ENCODE measurements around the gene MTMR10.

MTMR10 gene

GRCh38 chr15:31012455-31012854 is 21.0 kb upstream of the MTMR10 start:
- Histone ChIP-seq H3K4me1 (ENCODE audit: control insufficient read depth, insufficient read depth, low read length) (peaks cover 17% of the 10 kb centered on the region), H3K9me3 (ENCODE audit: control insufficient read depth, insufficient read depth, low read length) (no peaks in the 10 kb centered on the region), H3K27me3 (ENCODE audit: control insufficient read depth, insufficient read depth, low read length) (no peaks in the 10 kb centered on the region)

GRCh38 chr15:31010036-31010435 is 18.6 kb upstream of the MTMR10 start:
- Histone ChIP-seq H3K27ac (ENCODE audit: low read depth, low read length) (no peak overlapping the region), H3K9ac (ENCODE audit: low read depth, low read length) (no peak overlapping the region), H3K27me3 (ENCODE audit: control insufficient read depth, insufficient read depth, low read length) (no peaks in the 10 kb centered on the region), H3K4me3 (ENCODE audit: low read depth, low read length) (no peak overlapping the region), H3K36me3 (ENCODE audit: control insufficient read depth, insufficient read depth, low read length) (no peaks in the 10 kb centered on the region), H3K4me1 (ENCODE audit: control insufficient read depth, insufficient read depth, low read length) (peaks cover 17% of the 10 kb centered on the region), H3K9me3 (ENCODE audit: control insufficient read depth, insufficient read depth, low read length) (no peaks in the 10 kb centered on the region)

More at GRCh38 chr15:31012455-31012854, 21.0 kb upstream of the MTMR10 start:
- Histone ChIP-seq H3K36me3 (ENCODE audit: control insufficient read depth, insufficient read depth, low read length) (no peaks in the 10 kb centered on the region), H3K9ac (ENCODE audit: low read depth, low read length) (no peak overlapping the region), H3K27ac (ENCODE audit: low read depth, low read length) (no peak overlapping the region), H3K4me3 (ENCODE audit: low read depth, low read length) (no peak overlapping the region)

- H3K9me3 ChIP-seq (ENCODE audit: control insufficient read depth, insufficient read depth, low read length) = no peaks in the 10 kb centered on the region
- H3K4me3 ChIP-seq (ENCODE audit: low read depth, low read length) = no peak overlapping the region
- no peak overlapping the region for H3K9ac ChIP-seq (ENCODE audit: low read depth, low read length)
- no peak overlapping the region for H3K27ac ChIP-seq (ENCODE audit: low read depth, low read length)
- H3K4me1 ChIP-seq (ENCODE audit: control insufficient read depth, insufficient read depth, low read length) = peaks cover 11% of the 10 kb centered on the region
- H3K36me3 ChIP-seq (ENCODE audit: control insufficient read depth, insufficient read depth, low read length) = no peaks in the 10 kb centered on the region
- H3K27me3 ChIP-seq (ENCODE audit: control insufficient read depth, insufficient read depth, low read length) = no peaks in the 10 kb centered on the region
These were observed 14.2 kb upstream of the MTMR10 start for GRCh38 chr15:31005660-31006059.

GRCh38 chr15:31004220-31004733 is 12.8 kb upstream of the MTMR10 start:
- Histone ChIP-seq H3K27me3 (ENCODE audit: control insufficient read depth, insufficient read depth, low read length) (no peaks in the 10 kb centered on the region), H3K4me1 (ENCODE audit: control insufficient read depth, insufficient read depth, low read length) (peaks cover 11% of the 10 kb centered on the region)

GRCh38 chr15:31001702-31002101 is 10.3 kb upstream of the MTMR10 start:
- Histone ChIP-seq H3K9me3 (ENCODE audit: control insufficient read depth, insufficient read depth, low read length) (no peaks in the 10 kb centered on the region), H3K27me3 (ENCODE audit: control insufficient read depth, insufficient read depth, low read length) (no peaks in the 10 kb centered on the region), H3K36me3 (ENCODE audit: control insufficient read depth, insufficient read depth, low read length) (no peaks in the 10 kb centered on the region), H3K27ac (ENCODE audit: low read depth, low read length) (no peak overlapping the region), H3K4me1 (ENCODE audit: control insufficient read depth, insufficient read depth, low read length) (peaks cover 11% of the 10 kb centered on the region), H3K9ac (ENCODE audit: low read depth, low read length) (no peak overlapping the region), H3K4me3 (ENCODE audit: low read depth, low read length) (no peak overlapping the region)

More at GRCh38 chr15:31004220-31004733, 12.8 kb upstream of the MTMR10 start:
- Histone ChIP-seq H3K9me3 (ENCODE audit: control insufficient read depth, insufficient read depth, low read length) (no peaks in the 10 kb centered on the region), H3K9ac (ENCODE audit: low read depth, low read length) (no peak overlapping the region), H3K4me3 (ENCODE audit: low read depth, low read length) (no peak overlapping the region), H3K36me3 (ENCODE audit: control insufficient read depth, insufficient read depth, low read length) (no peaks in the 10 kb centered on the region), H3K27ac (ENCODE audit: low read depth, low read length) (no peak overlapping the region)

GRCh38 chr15:30999729-31000128 is 8.3 kb upstream of the MTMR10 start:
- H3K4me1 ChIP-seq (ENCODE audit: control insufficient read depth, insufficient read depth, low read length) = peaks cover 8% of the 10 kb centered on the region
- no peak overlapping the region for H3K27ac ChIP-seq (ENCODE audit: low read depth, low read length)
- H3K9ac ChIP-seq (ENCODE audit: low read depth, low read length) = no peak overlapping the region
- no peak overlapping the region for H3K4me3 ChIP-seq (ENCODE audit: low read depth, low read length)
- no peaks in the 10 kb centered on the region for H3K36me3 ChIP-seq (ENCODE audit: control insufficient read depth, insufficient read depth, low read length)
- no peaks in the 10 kb centered on the region for H3K9me3 ChIP-seq (ENCODE audit: control insufficient read depth, insufficient read depth, low read length)
- H3K27me3 ChIP-seq (ENCODE audit: control insufficient read depth, insufficient read depth, low read length) = no peaks in the 10 kb centered on the region

GRCh38 chr15:30997270-30997669 is 5.8 kb upstream of the MTMR10 start:
- Histone ChIP-seq H3K36me3 (ENCODE audit: control insufficient read depth, insufficient read depth, low read length) (no peaks in the 10 kb centered on the region), H3K4me1 (ENCODE audit: control insufficient read depth, insufficient read depth, low read length) (peaks cover 5% of the 10 kb centered on the region), H3K27me3 (ENCODE audit: control insufficient read depth, insufficient read depth, low read length) (no peaks in the 10 kb centered on the region), H3K9me3 (ENCODE audit: control insufficient read depth, insufficient read depth, low read length) (no peaks in the 10 kb centered on the region), H3K4me3 (ENCODE audit: low read depth, low read length) (no peak overlapping the region), H3K9ac (ENCODE audit: low read depth, low read length) (no peak overlapping the region), H3K27ac (ENCODE audit: low read depth, low read length) (no peak overlapping the region)

- Histone ChIP-seq H3K9ac (ENCODE audit: low read depth, low read length) (peak overlapping the region; percentile 77; the same call in 1 of the 2 replicates), H3K4me1 (ENCODE audit: control insufficient read depth, insufficient read depth, low read length) (peaks cover 15% of the 10 kb centered on the region), H3K36me3 (ENCODE audit: control insufficient read depth, insufficient read depth, low read length) (peaks cover under 1% of the 10 kb centered on the region; the same call in 1 of the 2 replicates)
These were observed 929 bp upstream of the MTMR10 start for GRCh38 chr15:30992249-30992864.

GRCh38 chr15:30990446-30991254 is 778 bp downstream of the MTMR10 start:
- Histone ChIP-seq H3K9ac (ENCODE audit: low read depth, low read length) (peak overlapping the region; percentile 77), H3K4me1 (ENCODE audit: control insufficient read depth, insufficient read depth, low read length) (peaks cover 15% of the 10 kb centered on the region), H3K27ac (ENCODE audit: low read depth, low read length) (peak overlapping the region; percentile 94), H3K27me3 (ENCODE audit: control insufficient read depth, insufficient read depth, low read length) (no peaks in the 10 kb centered on the region), H3K36me3 (ENCODE audit: control insufficient read depth, insufficient read depth, low read length) (peaks cover 12% of the 10 kb centered on the region), H3K9me3 (ENCODE audit: control insufficient read depth, insufficient read depth, low read length) (no peaks in the 10 kb centered on the region), H3K4me3 (ENCODE audit: low read depth, low read length) (peak overlapping the region; percentile 96)

More at GRCh38 chr15:30992249-30992864, 929 bp upstream of the MTMR10 start:
- Histone ChIP-seq H3K4me3 (ENCODE audit: low read depth, low read length) (peak overlapping the region; percentile 96), H3K27ac (ENCODE audit: low read depth, low read length) (peak overlapping the region; percentile 94), H3K27me3 (ENCODE audit: control insufficient read depth, insufficient read depth, low read length) (no peaks in the 10 kb centered on the region), H3K9me3 (ENCODE audit: control insufficient read depth, insufficient read depth, low read length) (no peaks in the 10 kb centered on the region)

- H3K9ac ChIP-seq (ENCODE audit: low read depth, low read length) = no peak overlapping the region
- H3K27me3 ChIP-seq (ENCODE audit: control insufficient read depth, insufficient read depth, low read length) = no peaks in the 10 kb centered on the region
- H3K4me1 ChIP-seq (ENCODE audit: control insufficient read depth, insufficient read depth, low read length) = peaks cover 15% of the 10 kb centered on the region
- H3K4me3 ChIP-seq (ENCODE audit: low read depth, low read length) = peak overlapping the region; percentile 96
- H3K27ac ChIP-seq (ENCODE audit: low read depth, low read length) = no peak overlapping the region
- no peaks in the 10 kb centered on the region for H3K9me3 ChIP-seq (ENCODE audit: control insufficient read depth, insufficient read depth, low read length)
- peaks cover 18% of the 10 kb centered on the region for H3K36me3 ChIP-seq (ENCODE audit: control insufficient read depth, insufficient read depth, low read length)
These were observed 1.4 kb downstream of the MTMR10 start for GRCh38 chr15:30990036-30990435.

GRCh38 chr15:30985081-30985531 is 6.3 kb downstream of the MTMR10 start:
- Histone ChIP-seq H3K36me3 (ENCODE audit: control insufficient read depth, insufficient read depth, low read length) (peaks cover 38% of the 10 kb centered on the region), H3K27me3 (ENCODE audit: control insufficient read depth, insufficient read depth, low read length) (no peaks in the 10 kb centered on the region), H3K4me1 (ENCODE audit: control insufficient read depth, insufficient read depth, low read length) (peaks cover 4% of the 10 kb centered on the region; the same call in 1 of the 2 replicates), H3K9me3 (ENCODE audit: control insufficient read depth, insufficient read depth, low read length) (no peaks in the 10 kb centered on the region), H3K9ac (ENCODE audit: low read depth, low read length) (no peak overlapping the region), H3K4me3 (ENCODE audit: low read depth, low read length) (no peak overlapping the region), H3K27ac (ENCODE audit: low read depth, low read length) (no peak overlapping the region)
